Kidney (tissue), 14 donors: ENCODE results near the gene AKAP13. TPM values are rescaled to one million over a fixed set of nuclear protein-coding genes. Genes with fewer than 3 reads are reported as not detected.

Experiments used
- DNase-seq, 5 donors: peaks; one replicate each; pipeline ENCODE4 v3.0.0-alpha.2; 2013 to 2020
- FAIRE-seq: peaks from 2 replicates; lab custom pipeline; 2012; peaks lifted over from hg19 to GRCh38; lab: Jason Lieb, UNC
- H3K27ac ChIP-seq, 2 donors: one replicate each; pipeline ENCODE4 v1.7.0; 2013; ENCODE audit warnings: low read depth in 2 of 2, low read length in 2 of 2, inconsistent platforms in 1 of 2
- H3K27me3 ChIP-seq: one replicate; pipeline ENCODE4 v1.7.1; 2013; ENCODE audit warnings: low read length, inconsistent platforms; ENCODE audit not compliant: control insufficient read depth, insufficient read depth
- H3K36me3 ChIP-seq, 3 donors: one replicate each; pipeline versions ENCODE4 v1.7.0 to v1.7.1; 2013; ENCODE audit warnings: low read length in 3 of 3, control low read depth in 1 of 3, inconsistent platforms in 1 of 3; ENCODE audit not compliant: insufficient read depth in 3 of 3, control insufficient read depth in 2 of 3
- H3K4me1 ChIP-seq, 3 donors: one replicate each; pipeline versions ENCODE4 v1.7.0 to v1.7.1; 2013; ENCODE audit warnings: low read length in 3 of 3, inconsistent platforms in 1 of 3, low read depth in 1 of 3; ENCODE audit not compliant: control insufficient read depth in 2 of 3, insufficient read depth in 2 of 3
- H3K4me3 ChIP-seq, 3 donors: one replicate each; pipeline versions ENCODE4 v1.7.0 to v1.8.1; 2013; ENCODE audit warnings: low read length in 3 of 3, control low read depth in 1 of 3, inconsistent platforms in 1 of 3
- H3K9ac ChIP-seq, 3 donors: one replicate each; pipeline versions ENCODE4 v1.7.0 to v1.7.1; 2013; ENCODE audit warnings: low read length in 3 of 3, control low read depth in 1 of 3, inconsistent platforms in 1 of 3
- H3K9me3 ChIP-seq, 3 donors: one replicate each; pipeline versions ENCODE4 v1.7.0 to v1.7.1; 2013; ENCODE audit warnings: low read length in 3 of 3, control low read depth in 1 of 3, inconsistent platforms in 1 of 3; ENCODE audit not compliant: control insufficient read depth in 2 of 3, insufficient read depth in 1 of 3
- intact Hi-C: fragments of 100-400 bp; cut with DNase I; formaldehyde crosslinking; loops from one replicate; pipeline ENCODE4 v1.11.1; 2022
- polyA plus RNA-seq: library from polyadenylated mRNA; stranded (reverse); fragments of 350-450 nt; fragmentation: Illumina TruSeq; extraction: RNeasy Lipid Tissue Mini Kit (QIAGEN cat#74804); gene quantifications from one replicate; pipeline ENCODE4 v1.2.3, GENCODE V29; 2014; ENCODE audit warnings: low read depth, low replicate concordance; ENCODE audit not compliant: insufficient read depth
- total RNA-seq: library from RNA; stranded (reverse); fragmentation: NEBNext Ultra II Directional; extraction: Animal tissue kit (Norgen Biotek cat#: 25700); gene quantifications from one replicate; pipeline ENCODE4 v1.2.1, GENCODE V29; 2021
- TF ChIP-seq, protein P1 (sequence below): IDR thresholded peaks from 3 replicates; pipeline ENCODE4 v1.5.1; 2012; ENCODE audit warnings: mild to moderate bottlenecking, moderate library complexity, borderline replicate concordance; ENCODE audit not compliant: insufficient read depth; ENCODE audit errors: extremely low read depth
- donor health status: control.
- donor health status: control.
- donor health status: control.
- donor health status: control.
- donor health status: control.
- donor health status: DM: yes; HTN: yes; CAD: no.
- donor health status: Normal renal cell carcinoma (clear cell type).

The AKAP13 gene
- total and polyA plus RNA-seq, 2 donors from 2014 or later: 18.8 to 174 TPM

GRCh38 chr15:85504749-85505676 is 124.6 kb downstream of the AKAP13 start:
- intact Hi-C loops: no loop called here
- Histone ChIP-seq H3K36me3 (no peaks in the 10 kb centered on the region), H3K27me3 (no peaks in the 10 kb centered on the region), H3K4me1 (peaks cover 0 to 8% (median 0%) of the 10 kb centered on the region in 3 donors), H3K4me3 (no peak overlapping the region), H3K27ac (no peak overlapping the region), H3K9me3 (no peaks in the 10 kb centered on the region), H3K9ac (no peak overlapping the region)
- FAIRE-seq (peak; percentile 85), DNase-seq (peak in 2 of 5 donors; percentile 87 to 88)
- TF ChIP-seq, protein P1, sequence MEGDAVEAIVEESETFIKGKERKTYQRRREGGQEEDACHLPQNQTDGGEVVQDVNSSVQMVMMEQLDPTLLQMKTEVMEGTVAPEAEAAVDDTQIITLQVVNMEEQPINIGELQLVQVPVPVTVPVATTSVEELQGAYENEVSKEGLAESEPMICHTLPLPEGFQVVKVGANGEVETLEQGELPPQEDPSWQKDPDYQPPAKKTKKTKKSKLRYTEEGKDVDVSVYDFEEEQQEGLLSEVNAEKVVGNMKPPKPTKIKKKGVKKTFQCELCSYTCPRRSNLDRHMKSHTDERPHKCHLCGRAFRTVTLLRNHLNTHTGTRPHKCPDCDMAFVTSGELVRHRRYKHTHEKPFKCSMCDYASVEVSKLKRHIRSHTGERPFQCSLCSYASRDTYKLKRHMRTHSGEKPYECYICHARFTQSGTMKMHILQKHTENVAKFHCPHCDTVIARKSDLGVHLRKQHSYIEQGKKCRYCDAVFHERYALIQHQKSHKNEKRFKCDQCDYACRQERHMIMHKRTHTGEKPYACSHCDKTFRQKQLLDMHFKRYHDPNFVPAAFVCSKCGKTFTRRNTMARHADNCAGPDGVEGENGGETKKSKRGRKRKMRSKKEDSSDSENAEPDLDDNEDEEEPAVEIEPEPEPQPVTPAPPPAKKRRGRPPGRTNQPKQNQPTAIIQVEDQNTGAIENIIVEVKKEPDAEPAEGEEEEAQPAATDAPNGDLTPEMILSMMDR: peak; percentile 60

- TF ChIP-seq, protein P1: no peak
- Histone ChIP-seq H3K4me3 (no peak overlapping the region), H3K27ac (no peak overlapping the region), H3K9ac (no peak overlapping the region), H3K9me3 (no peaks in the 10 kb centered on the region), H3K27me3 (no peaks in the 10 kb centered on the region), H3K36me3 (no peaks in the 10 kb centered on the region), H3K4me1 (no peaks in the 10 kb centered on the region)
- no peak for DNase-seq
- FAIRE-seq: no peak
- intact Hi-C loops: no loop called here
Observed at GRCh38 chr15:85507114-85507513, 126.7 kb downstream of the AKAP13 start.

DNA sequence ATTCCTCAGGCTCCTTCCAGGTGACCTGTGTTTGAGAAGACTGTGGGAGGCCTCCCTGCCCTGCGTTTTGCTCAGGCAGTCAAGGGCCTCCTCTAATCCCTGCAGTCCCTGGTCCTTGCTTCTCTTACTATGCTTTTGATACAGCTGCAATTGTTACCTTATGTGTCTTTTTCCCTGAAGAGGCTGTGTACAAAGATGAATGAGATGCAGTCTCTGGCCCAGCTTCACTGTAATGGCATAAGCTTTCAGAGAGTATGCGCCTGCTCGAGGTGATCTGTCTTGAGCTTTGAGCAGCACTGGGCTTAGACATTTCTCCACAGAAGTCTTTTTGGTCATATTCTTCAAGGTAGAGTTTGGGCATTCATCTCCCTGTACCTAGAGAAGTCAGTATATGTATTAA is 129.6 kb downstream of the AKAP13 start:
- DNase-seq (no peak), FAIRE-seq (no peak)
- Histone ChIP-seq H3K9ac (no peak overlapping the region), H3K27me3 (no peaks in the 10 kb centered on the region), H3K36me3 (no peaks in the 10 kb centered on the region), H3K4me3 (no peak overlapping the region), H3K27ac (no peak overlapping the region), H3K4me1 (no peaks in the 10 kb centered on the region), H3K9me3 (no peaks in the 10 kb centered on the region)
- intact Hi-C loops: no loop called here
- TF ChIP-seq, protein P1: no peak
